Mesendoderm (in vitro differentiated cells): ENCODE results near the gene SRGAP2B.
"Not testable (repeated sequence)": the region's sequence is repeated elsewhere in the genome, so short reads cannot be mapped to it uniquely, and the experiment has no call there.

ENCODE experiments used
- DNase-seq: peaks from one replicate; pipeline ENCODE4 v3.0.0; 2013
- H2AK5ac ChIP-seq: 2 replicates; pipeline ENCODE4 v1.6.1; 2013; ENCODE audit warnings: low read length, inconsistent platforms
- H2BK120ac ChIP-seq: 2 replicates; pipeline ENCODE4 v1.6.1; 2013; ENCODE audit warnings: low read depth, mild to moderate bottlenecking, low read length, moderate library complexity, mixed read lengths
- H2BK15ac ChIP-seq: replicated peaks from 2 replicates; pipeline ENCODE4 v1.6.1; 2013; ENCODE audit warnings: low read depth, mild to moderate bottlenecking, moderate library complexity
- H2BK5ac ChIP-seq: 2 replicates; pipeline ENCODE4 v1.6.1; 2013; ENCODE audit warnings: low read length, inconsistent platforms
- H3K18ac ChIP-seq: 2 replicates; pipeline ENCODE4 v1.6.1; 2013; ENCODE audit warnings: mild to moderate bottlenecking, low read length, mixed read lengths
- H3K23ac ChIP-seq: one replicate; pipeline ENCODE4 v1.6.1; 2013; ENCODE audit warnings: low read length
- H3K27ac ChIP-seq: 2 replicates; pipeline ENCODE4 v1.5.1; 2013; ENCODE audit warnings: low read depth, mild to moderate bottlenecking, inconsistent platforms, low read length, moderate library complexity
- H3K27me3 ChIP-seq: 2 replicates; pipeline ENCODE4 v1.6.1; 2013; ENCODE audit warnings: low read length, control low read depth, mild to moderate bottlenecking, inconsistent platforms; ENCODE audit not compliant: insufficient read depth, poor library complexity
- H3K36me3 ChIP-seq: 2 replicates; pipeline ENCODE4 v1.6.1; 2013; ENCODE audit warnings: low read length, inconsistent platforms; ENCODE audit not compliant: control insufficient read depth, insufficient read depth
- H3K4ac ChIP-seq: one replicate; pipeline ENCODE4 v1.6.1; 2013; ENCODE audit warnings: low read depth, mild to moderate bottlenecking, low read length, moderate library complexity
- H3K4me1 ChIP-seq: 2 replicates; pipeline ENCODE4 v1.6.1; 2013; ENCODE audit warnings: low read depth, low read length, inconsistent platforms; ENCODE audit not compliant: control insufficient read depth
- H3K4me2 ChIP-seq: 2 replicates; pipeline ENCODE4 v1.6.1; 2013; ENCODE audit warnings: low read length
- H3K4me3 ChIP-seq: 2 replicates; pipeline ENCODE4 v1.5.1; 2013; ENCODE audit warnings: mild to moderate bottlenecking, low read length
- H3K56ac ChIP-seq: one replicate; pipeline ENCODE4 v1.6.1; 2013; ENCODE audit warnings: low read length
- H3K79me1 ChIP-seq: 2 replicates; pipeline ENCODE4 v1.6.1; 2013; ENCODE audit warnings: low read length, inconsistent platforms
- H3K79me2 ChIP-seq: 2 replicates; pipeline ENCODE4 v1.6.1; 2013; ENCODE audit warnings: mild to moderate bottlenecking, low read length; ENCODE audit not compliant: control insufficient read depth, insufficient read depth
- H3K9ac ChIP-seq: 2 replicates; pipeline ENCODE4 v1.6.1; 2013; ENCODE audit warnings: low read length, inconsistent platforms
- H4K5ac ChIP-seq: one replicate; pipeline ENCODE4 v1.6.1; 2013; ENCODE audit warnings: low read length
- H4K8ac ChIP-seq: one replicate; pipeline ENCODE4 v1.6.1; 2013; ENCODE audit warnings: low read depth, mild to moderate bottlenecking, control low read depth, low read length, moderate library complexity
- WGBS: extraction: QIAGEN DNeasy Blood & Tissue Kit; methylation state at CpG from one replicate; pipeline ENCODE4 v1.1.7; 2013; ENCODE audit warnings: low lambda C conversion rate, missing lambda C conversion rate; ENCODE audit not compliant: insufficient coverage; ENCODE audit errors: extremely low coverage; 5-methylcytosine and 5-hydroxymethylcytosine counted together

Gene SRGAP2B

DNA sequence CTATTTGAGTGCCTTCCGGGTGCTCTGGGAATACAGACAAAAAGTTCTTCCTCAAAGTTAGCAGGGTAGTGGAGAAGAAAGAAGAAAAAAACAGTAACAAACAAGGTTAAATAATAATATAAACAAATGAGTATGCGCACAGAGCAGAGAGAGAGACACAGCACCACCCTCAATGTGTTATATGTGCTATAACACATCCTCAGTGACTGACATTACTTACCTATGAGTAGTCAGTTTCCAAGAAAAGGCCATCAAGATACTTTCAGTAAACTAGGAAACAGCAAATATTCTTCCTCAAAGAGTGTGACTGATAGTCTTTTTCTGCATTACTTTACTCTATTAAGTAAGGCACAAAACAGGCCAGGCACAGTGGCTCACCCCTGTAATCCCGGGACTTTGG is 93.7 kb downstream of the SRGAP2B start:
- WGBS, result no CpG with 5 or more reads among the region's 3 CpGs
- not testable (repeated sequence) for H3K36me3 ChIP-seq

DNA sequence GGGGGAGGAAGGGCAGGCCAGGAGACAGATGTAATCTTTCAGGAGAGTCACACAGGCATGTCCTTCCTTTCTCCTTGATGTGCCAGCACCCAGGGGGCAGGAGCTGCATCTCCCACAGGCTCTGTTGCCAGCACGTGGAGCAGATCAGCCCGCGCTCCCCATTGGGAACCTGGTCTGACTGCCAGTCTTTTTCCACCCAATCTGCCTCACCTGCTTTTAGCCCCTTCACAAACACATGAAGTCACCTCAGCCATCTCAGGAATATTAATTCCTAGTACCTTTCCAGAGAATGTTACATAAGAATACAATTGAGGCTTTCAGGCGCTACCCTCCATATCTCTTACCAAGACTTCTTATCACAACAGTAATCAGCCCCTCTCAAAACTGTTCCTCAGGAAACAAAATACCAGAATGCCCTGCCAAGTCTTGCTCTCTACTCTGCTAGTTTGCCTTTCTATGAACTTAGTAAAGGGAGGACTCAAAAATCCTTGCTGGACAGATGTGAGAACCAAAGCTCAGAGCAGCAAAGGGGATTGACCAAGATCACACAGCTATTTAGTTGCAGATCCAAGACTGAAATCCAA is 94.3 kb downstream of the SRGAP2B start:
- not testable (repeated sequence) for H3K4me1 ChIP-seq, H3K18ac ChIP-seq, H3K9ac ChIP-seq, H3K4me3 ChIP-seq, H4K8ac ChIP-seq, H2AK5ac ChIP-seq, DNase-seq, H4K5ac ChIP-seq, H2BK5ac ChIP-seq, H3K79me2 ChIP-seq, H2BK120ac ChIP-seq, H3K23ac ChIP-seq, H3K27ac ChIP-seq, H2BK15ac ChIP-seq, H3K36me3 ChIP-seq, H3K4ac ChIP-seq, H3K56ac ChIP-seq, H3K27me3 ChIP-seq, H3K4me2 ChIP-seq, H3K79me1 ChIP-seq
- WGBS, result no CpG with 5 or more reads among the region's 4 CpGs

More for the DNA sequence above, 93.7 kb downstream of the SRGAP2B start:
- not testable (repeated sequence) for H3K4ac ChIP-seq, H3K79me2 ChIP-seq, H4K5ac ChIP-seq, H3K27me3 ChIP-seq, H2AK5ac ChIP-seq, H3K4me1 ChIP-seq, H3K79me1 ChIP-seq, DNase-seq, H3K56ac ChIP-seq, H2BK5ac ChIP-seq, H3K23ac ChIP-seq, H2BK15ac ChIP-seq, H3K18ac ChIP-seq, H3K4me2 ChIP-seq, H2BK120ac ChIP-seq, H3K9ac ChIP-seq, H4K8ac ChIP-seq, H3K27ac ChIP-seq, H3K4me3 ChIP-seq

DNA sequence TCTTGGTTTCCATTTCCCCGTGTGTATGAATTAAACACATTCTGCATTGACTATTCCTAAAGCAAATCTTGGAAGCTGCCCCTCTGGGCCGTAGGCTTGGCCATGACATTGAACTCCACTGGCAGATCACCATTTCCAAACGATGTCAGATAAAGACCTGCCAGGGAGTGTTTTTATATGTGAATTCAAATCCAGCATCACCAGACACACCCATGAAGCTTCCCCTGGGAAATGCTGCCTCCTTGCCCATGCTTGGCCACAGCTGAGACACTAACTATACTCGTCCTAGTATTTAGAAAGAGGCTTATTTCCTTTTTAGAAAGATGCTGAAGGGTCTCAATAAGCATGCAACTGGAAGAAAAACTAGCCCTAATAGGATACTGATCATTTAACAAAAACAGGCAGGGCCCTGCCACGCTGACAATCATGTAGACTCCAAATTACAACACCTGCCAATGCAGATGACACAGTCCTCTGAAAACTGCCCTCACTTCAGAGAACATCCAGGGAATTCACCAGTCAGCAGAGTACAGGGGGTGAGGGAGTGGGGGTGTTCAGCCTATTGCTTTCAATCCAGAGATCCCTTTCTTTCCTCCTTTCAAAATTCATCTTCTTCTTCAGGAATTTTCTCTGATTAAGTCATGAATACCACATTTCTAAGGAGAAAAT is 94.9 kb downstream of the SRGAP2B start:
- not testable (repeated sequence) for H3K4me1 ChIP-seq, H2AK5ac ChIP-seq, H3K56ac ChIP-seq, H3K18ac ChIP-seq, H2BK5ac ChIP-seq, H3K36me3 ChIP-seq, H3K27me3 ChIP-seq, H3K4me2 ChIP-seq, H3K4ac ChIP-seq, H3K4me3 ChIP-seq, H3K9ac ChIP-seq, H2BK15ac ChIP-seq, H4K8ac ChIP-seq, H3K23ac ChIP-seq, H3K27ac ChIP-seq, H3K79me1 ChIP-seq, H3K79me2 ChIP-seq, H2BK120ac ChIP-seq, H4K5ac ChIP-seq, DNase-seq
- WGBS, result no CpG with 5 or more reads among the region's 5 CpGs

DNA sequence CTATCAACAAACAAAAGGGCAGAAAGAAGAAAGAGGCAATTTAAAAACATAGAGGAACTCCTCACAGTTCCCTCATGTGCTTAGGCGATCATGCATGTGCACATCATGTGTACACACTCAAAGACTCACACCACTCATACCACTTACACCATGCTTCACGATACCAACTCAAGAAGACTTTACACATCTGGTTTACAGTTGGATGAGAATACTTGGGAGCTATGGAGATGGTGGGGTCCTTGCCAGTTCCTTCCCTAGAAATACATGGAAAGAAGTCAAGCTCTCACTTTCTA is 96.2 kb downstream of the SRGAP2B start:
- H3K56ac ChIP-seq, DNase-seq, H3K18ac ChIP-seq, H3K9ac ChIP-seq, H3K79me2 ChIP-seq, H3K4me2 ChIP-seq, H2BK120ac ChIP-seq, H3K4me3 ChIP-seq, H3K36me3 ChIP-seq, H3K79me1 ChIP-seq, H2AK5ac ChIP-seq, H4K8ac ChIP-seq, H3K23ac ChIP-seq, H2BK5ac ChIP-seq, H3K27me3 ChIP-seq, H3K4me1 ChIP-seq, H2BK15ac ChIP-seq, H4K5ac ChIP-seq, H3K27ac ChIP-seq, H3K4ac ChIP-seq: not testable (repeated sequence)
- WGBS, result no CpG with 5 or more reads among the region's 2 CpGs

DNA sequence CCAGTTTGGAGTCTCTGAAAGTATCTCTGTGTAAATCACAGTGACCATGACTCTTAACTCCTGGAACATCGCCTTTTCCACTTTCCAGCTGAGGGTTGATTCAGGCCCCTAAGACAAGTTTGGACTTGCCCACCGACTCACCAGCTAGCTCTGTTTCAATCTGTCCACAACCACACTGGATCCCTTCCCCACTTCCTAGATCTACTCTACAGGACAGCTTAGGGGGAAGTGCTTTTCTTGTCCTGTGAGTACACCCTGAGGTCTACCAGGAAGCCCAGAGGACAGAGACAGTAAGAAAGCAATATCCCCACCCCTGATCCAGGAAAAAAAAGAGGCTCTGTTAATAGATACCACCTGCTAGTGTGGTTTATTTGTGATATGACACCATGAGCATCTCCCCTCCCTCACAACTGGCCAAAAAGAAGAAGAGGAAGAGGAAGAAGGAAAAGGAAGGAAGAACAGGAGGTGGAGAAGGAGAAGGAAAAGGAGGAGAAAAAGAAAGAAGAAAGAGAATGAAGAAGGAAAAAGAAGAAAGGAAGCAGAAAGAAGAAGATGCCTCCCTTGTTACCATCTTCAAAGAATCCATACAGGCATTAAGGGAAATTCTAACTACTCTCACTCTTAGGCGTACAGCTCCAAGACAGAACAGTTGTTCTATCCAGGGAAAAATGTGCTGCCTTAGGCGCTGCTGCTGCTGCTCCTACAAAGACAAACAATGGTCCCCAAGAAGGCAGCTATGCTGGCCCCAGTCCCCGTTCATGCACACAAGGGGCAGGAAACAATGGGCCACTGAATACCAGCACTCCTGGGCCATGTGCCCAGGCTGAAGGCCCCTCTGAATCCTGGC is 96.8 kb downstream of the SRGAP2B start:
- H2BK5ac ChIP-seq, H3K27me3 ChIP-seq, H3K9ac ChIP-seq, H2BK15ac ChIP-seq, H4K5ac ChIP-seq, H3K4me2 ChIP-seq, H3K23ac ChIP-seq, H3K4me1 ChIP-seq, H3K27ac ChIP-seq, H3K4me3 ChIP-seq, H3K79me1 ChIP-seq, H2BK120ac ChIP-seq, H2AK5ac ChIP-seq, H3K79me2 ChIP-seq, H4K8ac ChIP-seq, H3K56ac ChIP-seq, DNase-seq, H3K4ac ChIP-seq, H3K36me3 ChIP-seq, H3K18ac ChIP-seq: not testable (repeated sequence)
- no CpG with 5 or more reads among the region's 5 CpGs for WGBS
